Measurements from ENCODE around the gene ZDHHC19. TPM values are rescaled to one million over a fixed set of nuclear protein-coding genes. Genes with fewer than 3 reads are reported as not detected.
"Not testable (repeated sequence)": the region's sequence is repeated elsewhere in the genome, so short reads cannot be mapped to it uniquely, and the experiment has no call there.

Gene ZDHHC19
- total and polyA plus RNA-seq, 5 donors from 2014 or later, result not detected

DNA sequence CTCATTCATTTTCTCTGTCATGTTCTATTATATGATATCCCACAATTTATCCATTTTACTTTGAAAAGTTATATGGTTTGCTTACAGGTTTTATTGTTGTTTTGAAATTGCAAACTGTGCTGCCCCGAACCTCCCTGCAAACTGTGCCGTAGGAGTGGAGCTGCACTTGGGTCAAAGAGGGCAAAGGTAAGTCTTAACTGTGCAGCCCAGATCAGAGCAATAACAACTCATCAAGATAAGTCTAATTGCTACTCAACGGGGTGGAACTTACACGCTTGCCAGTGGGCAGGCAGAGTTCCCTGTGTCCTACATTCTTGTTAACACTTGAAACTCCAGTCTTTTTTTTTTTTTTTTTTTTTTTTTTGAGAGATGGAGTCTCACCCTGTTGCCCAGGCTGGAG, 33.2 kb downstream of the ZDHHC19 start:
- no peak for DNase-seq
- no peak for ATAC-seq (ENCODE audit: low read depth in 2 of 2)

DNA sequence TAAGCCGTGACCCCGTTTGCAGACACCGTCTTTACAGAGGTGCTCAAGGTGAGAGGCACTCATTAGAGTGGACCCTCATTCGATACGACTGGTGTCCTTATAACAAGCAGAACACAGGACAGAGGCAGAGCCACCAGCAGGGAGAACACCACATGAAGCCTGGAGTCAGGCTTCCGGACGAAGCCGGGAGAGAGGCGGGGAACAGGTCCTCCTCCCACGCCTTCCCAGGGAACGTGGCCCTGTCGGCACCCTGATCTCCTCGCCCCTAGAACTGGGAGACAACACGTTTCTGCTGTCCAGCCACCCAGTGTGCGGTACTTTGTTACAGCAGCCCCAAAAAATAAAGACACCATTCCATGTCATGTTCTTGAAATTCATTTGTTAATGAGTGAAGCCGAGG, 33.6 kb downstream of the ZDHHC19 start:
- Histone ChIP-seq H3K27ac (ENCODE audit: insufficient read depth, low read length, poor library complexity, severe bottlenecking) (peak overlapping the region; percentile 96), H3K27me3 (ENCODE audit: control insufficient read depth, insufficient read depth, low read length) (no peaks in the 10 kb centered on the region), H3K4me3 (ENCODE audit: low read depth, low read length) (no peak overlapping the region), H3K9me3 (ENCODE audit: control insufficient read depth in 2 of 2, low read length in 2 of 2) (no peaks in the 10 kb centered on the region), H3K4me1 (ENCODE audit: control insufficient read depth, insufficient read depth, low read length, poor library complexity, severe bottlenecking) (peaks cover 43% of the 10 kb centered on the region), H3K36me3 (ENCODE audit: control insufficient read depth, insufficient read depth, low read length) (no peaks in the 10 kb centered on the region)
- Mint-ChIP-seq H3K4me3 (peak overlapping the region in 1 of 4 donors; percentile 33), H3K9me3 (no peaks in the 10 kb centered on the region), H3K36me3 (no peaks in the 10 kb centered on the region), H3K4me1 (peaks cover 13 to 48% (median 32%) of the 10 kb centered on the region in 4 donors), H3K27me3 (peaks cover 5% of the 10 kb centered on the region), H3K27ac (peak overlapping the region; percentile 56 to 86 (median 85))
- DNase-seq (no peak), ATAC-seq (ENCODE audit: low read depth in 2 of 2) (no peak)

More for the DNA sequence above, 33.2 kb downstream of the ZDHHC19 start:
- no peaks in the 10 kb centered on the region for H3K9me3 ChIP-seq (ENCODE audit: control insufficient read depth in 2 of 2, low read length in 2 of 2)
- H3K27ac Mint-ChIP-seq, result peak overlapping the region in 2 of 3 donors; percentile 85 to 86
- no peaks in the 10 kb centered on the region for H3K36me3 Mint-ChIP-seq
- H3K36me3 ChIP-seq (ENCODE audit: control insufficient read depth, insufficient read depth, low read length), result no peaks in the 10 kb centered on the region
- H3K27me3 ChIP-seq (ENCODE audit: control insufficient read depth, insufficient read depth, low read length), result no peaks in the 10 kb centered on the region
- H3K9me3 Mint-ChIP-seq, result no peaks in the 10 kb centered on the region
- peaks cover 47% of the 10 kb centered on the region for H3K4me1 ChIP-seq (ENCODE audit: control insufficient read depth, insufficient read depth, low read length, poor library complexity, severe bottlenecking)
- H3K4me3 ChIP-seq (ENCODE audit: low read depth, low read length), result no peak overlapping the region
- H3K27me3 Mint-ChIP-seq, result peaks cover 5% of the 10 kb centered on the region
- H3K4me3 Mint-ChIP-seq, result peak overlapping the region in 2 of 4 donors; percentile 33 to 52
- H3K27ac ChIP-seq (ENCODE audit: insufficient read depth, low read length, poor library complexity, severe bottlenecking), result peak overlapping the region; percentile 96
- H3K4me1 Mint-ChIP-seq, result peaks cover 13 to 52% (median 34%) of the 10 kb centered on the region in 4 donors

DNA sequence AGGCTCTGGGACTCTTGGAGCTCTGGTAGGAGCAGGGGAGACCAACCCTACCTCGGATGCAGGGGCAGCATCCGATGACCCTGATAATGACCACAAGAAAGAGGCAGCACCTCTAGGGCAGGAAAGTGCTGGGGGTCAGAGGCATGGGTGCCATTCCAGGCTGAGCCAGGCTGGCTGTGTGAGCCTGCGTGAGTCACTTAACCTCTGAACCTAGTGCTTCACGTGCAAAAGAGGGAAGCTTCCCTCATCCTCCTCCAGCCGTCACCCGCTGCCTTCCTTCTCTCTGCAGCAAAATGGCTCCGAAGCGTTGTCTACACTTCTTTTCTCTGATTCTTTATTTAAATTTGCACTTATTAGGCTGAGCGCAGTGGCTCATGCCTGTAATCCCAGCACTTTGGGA, 35.5 kb downstream of the ZDHHC19 start:
- Mint-ChIP-seq H3K4me1 (peaks cover 7 to 29% (median 21%) of the 10 kb centered on the region in 4 donors), H3K9me3 (no peaks in the 10 kb centered on the region), H3K27ac (no peak overlapping the region), H3K27me3 (no peaks in the 10 kb centered on the region), H3K4me3 (no peak overlapping the region), H3K36me3 (no peaks in the 10 kb centered on the region)
- ATAC-seq (ENCODE audit: low read depth in 2 of 2), result no peak
- Histone ChIP-seq H3K27ac (ENCODE audit: insufficient read depth, low read length, poor library complexity, severe bottlenecking) (no peak overlapping the region), H3K27me3 (ENCODE audit: control insufficient read depth, insufficient read depth, low read length) (no peaks in the 10 kb centered on the region), H3K4me1 (ENCODE audit: control insufficient read depth, insufficient read depth, low read length, poor library complexity, severe bottlenecking) (peaks cover 25% of the 10 kb centered on the region), H3K36me3 (ENCODE audit: control insufficient read depth, insufficient read depth, low read length) (no peaks in the 10 kb centered on the region), H3K4me3 (ENCODE audit: low read depth, low read length) (no peak overlapping the region), H3K9me3 (ENCODE audit: control insufficient read depth in 2 of 2, low read length in 2 of 2) (no peaks in the 10 kb centered on the region)
- DNase-seq, result no peak

DNA sequence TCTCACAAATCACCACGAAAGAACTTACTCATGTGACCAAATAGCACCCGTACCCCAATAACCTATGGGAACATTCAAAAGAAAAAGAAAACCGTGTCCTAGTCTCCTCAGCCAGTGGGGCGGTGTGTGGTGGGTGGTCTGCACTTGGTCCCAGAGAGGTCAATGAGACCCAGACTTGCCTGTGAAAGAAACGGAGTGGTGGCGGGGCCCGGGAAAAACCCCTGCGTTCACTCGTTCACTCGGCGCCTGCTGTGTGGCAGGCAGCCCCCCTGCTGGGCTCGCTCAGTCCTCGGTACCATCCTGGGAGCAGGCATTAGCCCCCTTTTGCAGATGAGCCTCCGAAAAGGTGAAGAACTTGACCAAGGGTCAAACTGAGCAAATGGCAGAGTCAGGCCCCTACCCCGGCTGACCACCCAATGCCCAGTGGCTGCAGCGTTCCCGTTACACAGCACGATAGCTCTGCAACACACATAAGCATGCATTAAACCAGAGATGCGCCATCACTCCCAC, 36.0 kb downstream of the ZDHHC19 start:
- no peaks in the 10 kb centered on the region for H3K9me3 Mint-ChIP-seq
- peaks cover 19% of the 10 kb centered on the region for H3K4me1 ChIP-seq (ENCODE audit: control insufficient read depth, insufficient read depth, low read length, poor library complexity, severe bottlenecking)
- no peak for DNase-seq
- no peaks in the 10 kb centered on the region for H3K9me3 ChIP-seq (ENCODE audit: control insufficient read depth in 2 of 2, low read length in 2 of 2)
- H3K4me1 Mint-ChIP-seq, result peaks cover 7 to 24% (median 20%) of the 10 kb centered on the region in 4 donors
- no peak overlapping the region for H3K4me3 Mint-ChIP-seq
- no peaks in the 10 kb centered on the region for H3K36me3 ChIP-seq (ENCODE audit: control insufficient read depth, insufficient read depth, low read length)
- no peak overlapping the region for H3K27ac Mint-ChIP-seq
- no peaks in the 10 kb centered on the region for H3K27me3 Mint-ChIP-seq
- ATAC-seq (ENCODE audit: low read depth in 2 of 2), result no peak
- no peak overlapping the region for H3K27ac ChIP-seq (ENCODE audit: insufficient read depth, low read length, poor library complexity, severe bottlenecking)
- no peak overlapping the region for H3K4me3 ChIP-seq (ENCODE audit: low read depth, low read length)
- H3K27me3 ChIP-seq (ENCODE audit: control insufficient read depth, insufficient read depth, low read length), result no peaks in the 10 kb centered on the region
- H3K36me3 Mint-ChIP-seq, result no peaks in the 10 kb centered on the region

DNA sequence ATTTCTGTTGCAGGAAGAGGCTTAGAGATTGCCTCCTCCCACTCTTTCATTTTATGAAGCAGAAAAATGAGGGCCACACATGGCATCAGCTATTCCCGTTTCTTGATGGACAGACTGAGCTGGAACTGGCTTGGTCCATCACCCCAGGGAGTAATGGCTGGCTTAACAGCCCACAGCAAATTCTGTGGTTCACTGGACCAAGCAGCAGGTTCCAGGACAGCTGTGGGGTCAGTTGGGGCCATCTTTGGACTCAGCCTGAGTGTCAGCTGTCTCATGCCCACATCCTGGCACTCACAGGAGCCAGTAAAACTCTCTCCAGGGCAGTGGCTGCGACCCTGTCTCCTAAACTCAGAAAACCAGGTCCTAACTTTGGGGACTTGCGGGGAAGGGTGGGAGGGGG, 36.5 kb downstream of the ZDHHC19 start:
- Mint-ChIP-seq H3K4me1 (peaks cover 7 to 19% (median 16%) of the 10 kb centered on the region in 4 donors), H3K9me3 (no peaks in the 10 kb centered on the region), H3K36me3 (no peaks in the 10 kb centered on the region), H3K27ac (no peak overlapping the region), H3K4me3 (no peak overlapping the region), H3K27me3 (no peaks in the 10 kb centered on the region)
- Histone ChIP-seq H3K27ac (ENCODE audit: insufficient read depth, low read length, poor library complexity, severe bottlenecking) (no peak overlapping the region), H3K36me3 (ENCODE audit: control insufficient read depth, insufficient read depth, low read length) (no peaks in the 10 kb centered on the region), H3K9me3 (ENCODE audit: control insufficient read depth in 2 of 2, low read length in 2 of 2) (no peaks in the 10 kb centered on the region), H3K27me3 (ENCODE audit: control insufficient read depth, insufficient read depth, low read length) (no peaks in the 10 kb centered on the region), H3K4me3 (ENCODE audit: low read depth, low read length) (no peak overlapping the region), H3K4me1 (ENCODE audit: control insufficient read depth, insufficient read depth, low read length, poor library complexity, severe bottlenecking) (peaks cover 14% of the 10 kb centered on the region)
- no peak for ATAC-seq (ENCODE audit: low read depth in 2 of 2)
- DNase-seq, result no peak

DNA sequence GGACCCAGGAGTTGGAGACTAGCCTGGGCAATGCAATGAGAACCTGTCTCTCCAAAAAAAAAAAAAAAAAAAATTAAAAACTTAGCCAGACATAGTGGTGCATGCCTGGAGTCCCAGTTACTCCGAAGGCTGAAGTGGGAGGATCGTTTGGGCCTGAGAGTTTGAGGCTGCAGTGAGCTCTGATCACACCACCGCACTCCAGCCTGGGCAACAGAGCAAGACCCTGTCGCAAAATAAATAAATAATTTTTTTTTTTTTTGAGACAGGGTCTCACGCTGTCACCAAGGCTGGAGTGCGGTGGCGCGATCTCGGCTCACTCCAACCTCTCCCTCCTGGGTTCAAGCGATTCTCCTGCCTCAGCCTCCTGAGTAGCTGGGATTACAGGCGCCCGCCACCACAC, 40.9 kb downstream of the ZDHHC19 start:
- H3K4me1 ChIP-seq (ENCODE audit: control insufficient read depth, insufficient read depth, low read length, poor library complexity, severe bottlenecking); H3K4me3 ChIP-seq (ENCODE audit: low read depth, low read length); H3K4me3 Mint-ChIP-seq; H3K9me3 Mint-ChIP-seq; H3K27ac ChIP-seq (ENCODE audit: insufficient read depth, low read length, poor library complexity, severe bottlenecking); H3K9me3 ChIP-seq (ENCODE audit: control insufficient read depth in 2 of 2, low read length in 2 of 2); H3K36me3 Mint-ChIP-seq; H3K27me3 Mint-ChIP-seq; H3K27me3 ChIP-seq (ENCODE audit: control insufficient read depth, insufficient read depth, low read length); H3K36me3 ChIP-seq (ENCODE audit: control insufficient read depth, insufficient read depth, low read length); DNase-seq; H3K4me1 Mint-ChIP-seq; H3K27ac Mint-ChIP-seq; ATAC-seq (ENCODE audit: low read depth in 2 of 2): not testable (repeated sequence)

DNA sequence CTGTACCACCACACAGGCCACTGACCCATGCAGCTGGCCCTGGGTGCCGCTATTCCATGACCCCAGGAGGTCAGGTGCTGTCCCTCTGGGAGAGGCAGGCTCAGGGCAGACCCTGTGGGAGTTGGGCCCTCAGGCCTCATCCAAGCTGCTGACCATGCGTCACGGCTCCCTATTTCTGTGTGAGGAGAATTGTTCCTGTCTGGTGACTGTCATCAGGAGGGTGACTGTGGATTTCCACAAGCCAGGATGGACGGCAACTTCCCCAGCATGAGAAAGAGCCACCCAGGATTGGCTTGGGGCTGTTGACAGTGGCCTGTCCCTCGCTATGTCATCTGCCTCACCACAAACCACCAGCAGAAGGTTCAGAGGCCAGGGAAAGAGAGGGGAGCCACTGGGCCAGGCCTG, 41.4 kb downstream of the ZDHHC19 start:
- Histone ChIP-seq H3K27me3 (ENCODE audit: control insufficient read depth, insufficient read depth, low read length) (no peaks in the 10 kb centered on the region), H3K27ac (ENCODE audit: insufficient read depth, low read length, poor library complexity, severe bottlenecking) (no peak overlapping the region), H3K9me3 (ENCODE audit: control insufficient read depth in 2 of 2, low read length in 2 of 2) (no peaks in the 10 kb centered on the region), H3K4me1 (ENCODE audit: control insufficient read depth, insufficient read depth, low read length, poor library complexity, severe bottlenecking) (peaks cover 6% of the 10 kb centered on the region), H3K36me3 (ENCODE audit: control insufficient read depth, insufficient read depth, low read length) (no peaks in the 10 kb centered on the region), H3K4me3 (ENCODE audit: low read depth, low read length) (no peak overlapping the region)
- peaks cover 0 to 9% (median 2%) of the 10 kb centered on the region in 4 donors for H3K4me1 Mint-ChIP-seq
- ATAC-seq (ENCODE audit: low read depth in 2 of 2) (no peak), DNase-seq (no peak)
- H3K4me3 Mint-ChIP-seq, result no peak overlapping the region
- no peaks in the 10 kb centered on the region for H3K36me3 Mint-ChIP-seq
- H3K9me3 Mint-ChIP-seq, result no peaks in the 10 kb centered on the region
- no peaks in the 10 kb centered on the region for H3K27me3 Mint-ChIP-seq
- no peak overlapping the region for H3K27ac Mint-ChIP-seq

DNA sequence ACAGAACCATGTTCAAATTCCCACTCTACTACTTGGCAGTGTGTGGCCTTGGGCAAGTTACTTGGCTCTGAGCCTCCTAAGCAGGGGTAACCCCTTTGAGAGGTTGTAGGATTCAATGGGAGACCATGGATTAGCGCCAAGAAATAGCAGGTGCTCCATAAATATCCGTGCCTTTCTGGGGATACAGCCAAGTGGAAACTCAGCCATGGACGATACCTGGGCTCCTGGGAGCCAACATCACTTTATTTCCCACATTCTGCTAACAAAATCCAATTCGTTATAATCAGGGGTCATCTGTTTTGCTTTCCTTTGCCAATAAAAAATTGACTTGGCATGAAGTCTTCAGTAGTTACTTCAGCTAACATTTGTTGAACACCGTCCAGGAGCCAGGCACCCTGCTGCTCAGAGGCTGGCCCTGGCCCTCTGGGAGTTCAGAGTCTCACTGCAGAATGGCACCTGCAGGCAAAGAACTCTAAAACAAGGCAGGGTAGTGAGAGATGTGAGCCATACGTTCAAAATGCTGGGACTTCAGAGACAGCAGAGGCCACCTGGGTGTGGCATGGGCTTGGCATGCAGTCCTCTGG, 42.3 kb downstream of the ZDHHC19 start:
- Mint-ChIP-seq H3K4me1 (peaks cover 0 to 9% (median 2%) of the 10 kb centered on the region in 4 donors), H3K27ac (no peak overlapping the region), H3K9me3 (no peaks in the 10 kb centered on the region), H3K36me3 (no peaks in the 10 kb centered on the region), H3K27me3 (no peaks in the 10 kb centered on the region), H3K4me3 (no peak overlapping the region)
- Histone ChIP-seq H3K36me3 (ENCODE audit: control insufficient read depth, insufficient read depth, low read length) (no peaks in the 10 kb centered on the region), H3K27ac (ENCODE audit: insufficient read depth, low read length, poor library complexity, severe bottlenecking) (no peak overlapping the region), H3K9me3 (ENCODE audit: control insufficient read depth in 2 of 2, low read length in 2 of 2) (no peaks in the 10 kb centered on the region), H3K4me1 (ENCODE audit: control insufficient read depth, insufficient read depth, low read length, poor library complexity, severe bottlenecking) (peaks cover 6% of the 10 kb centered on the region), H3K27me3 (ENCODE audit: control insufficient read depth, insufficient read depth, low read length) (no peaks in the 10 kb centered on the region), H3K4me3 (ENCODE audit: low read depth, low read length) (no peak overlapping the region)
- no peak for DNase-seq
- no peak for ATAC-seq (ENCODE audit: low read depth in 2 of 2)
